GM12878 (cell line): ENCODE results near the gene RAB35. TPM values are rescaled to one million over a fixed set of nuclear protein-coding genes. Genes with fewer than 3 reads are reported as not detected.

Experiments used
- ATAC-seq: fragments of 200-7000 bp; cut with Tn5 transposase; 3 replicates; pipeline ENCODE4 v1.9.1; 2020; ENCODE audit warnings: mild to moderate bottlenecking, moderate library complexity
- BruUV-seq: library from RNA; stranded (reverse); fragments of 400-500 nt; replicated peaks from 2 replicates; lab custom pipeline; 2021; lab: Mats Ljungman, UMichigan
- CTCF ChIA-PET: fragments of 300-600 bp; sonication (Branson Sonifier 250); formaldehyde crosslinking; extraction: SDS; loops from one replicate; lab custom pipeline; 2021; ENCODE audit warnings: inconsistent platforms; lab: Yijun Ruan, JAX
- POLR2A ChIA-PET: fragments of 350-600 bp; formaldehyde crosslinking; extraction: SDS; loops from one replicate; lab custom pipeline; 2021; ENCODE audit warnings: inconsistent platforms; lab: Charles Lee
- RAD21 ChIA-PET: fragments of 300-600 bp; sonication (Branson Sonifier 250); formaldehyde crosslinking; loops from one replicate; lab custom pipeline; 2023; ENCODE audit warnings: antibody characterized with exemption; ENCODE audit not compliant: unreplicated experiment; lab: Charles Lee
- SMC1A ChIA-PET: fragments of 300-600 bp; sonication (Branson Sonifier 250); formaldehyde crosslinking; loops from one replicate; lab custom pipeline; 2023; ENCODE audit not compliant: unreplicated experiment, uncharacterized antibody; lab: Charles Lee
- DNase-seq: peaks from one replicate; pipeline ENCODE4 v3.0.0-alpha.2; 2011; ENCODE audit warnings: low read depth, low spot score
- FAIRE-seq: peaks from 3 replicates; lab custom pipeline; 2011; peaks lifted over from hg19 to GRCh38; lab: Jason Lieb, UNC
- H2AFZ ChIP-seq: 2 replicates; pipeline ENCODE4 v1.6.0; 2011; ENCODE audit warnings: low read depth, low read length, control low read depth; ENCODE audit not compliant: control insufficient read depth
- H3K27ac ChIP-seq: 2 replicates; pipeline ENCODE4 v1.5.1; 2011; ENCODE audit warnings: control low read depth; ENCODE audit not compliant: control insufficient read depth, insufficient read depth
- H3K27me3 ChIP-seq, 2 experiments: replicated peaks in 1 of 2; 2 replicates each; pipeline versions ENCODE4 v1.6.0 to v1.6.1; 2011; ENCODE audit warnings: low read length in 1 of 2; ENCODE audit not compliant: control insufficient read depth in 2 of 2, insufficient read depth in 2 of 2
- H3K36me3 ChIP-seq, 2 experiments: 2 replicates each; pipeline ENCODE4 v1.5.1; 2011; ENCODE audit warnings: low read length in 1 of 2; ENCODE audit not compliant: control insufficient read depth in 2 of 2, insufficient read depth in 2 of 2
- H3K4me1 ChIP-seq: 2 replicates; pipeline ENCODE4 v1.6.1; 2011; ENCODE audit warnings: mild to moderate bottlenecking, low read length, moderate library complexity, mixed read lengths; ENCODE audit not compliant: control insufficient read depth, insufficient read depth
- H3K4me2 ChIP-seq: 2 replicates; pipeline ENCODE4 v1.6.0; 2011; ENCODE audit warnings: control low read depth; ENCODE audit not compliant: control insufficient read depth, insufficient read depth
- H3K4me3 ChIP-seq: fragments of 200-600 bp; sonication (generic); 2 replicates; pipeline ENCODE4 v1.5.1; 2016
- H3K79me2 ChIP-seq: 2 replicates; pipeline ENCODE4 v1.6.0; 2011; ENCODE audit warnings: low read length; ENCODE audit not compliant: control insufficient read depth, insufficient read depth
- H3K9ac ChIP-seq: 2 replicates; pipeline ENCODE4 v1.8.0; 2011; ENCODE audit warnings: low read length, control low read depth, mixed read lengths; ENCODE audit not compliant: control insufficient read depth, insufficient read depth
- H3K9me3 ChIP-seq: replicated peaks from 3 replicates; pipeline ENCODE4 v1.5.1; 2011; ENCODE audit warnings: mild to moderate bottlenecking, low read length; ENCODE audit not compliant: control insufficient read depth, insufficient read depth
- H4K20me1 ChIP-seq: 2 replicates; pipeline ENCODE4 v1.6.0; 2011; ENCODE audit not compliant: control insufficient read depth, insufficient read depth
- CEBPB ChIP-seq, 2 experiments: fragments of 150-350 bp in 1 of 2; IDR thresholded peaks; 2 replicates each; pipeline ENCODE4 v1.6.1; 2012 to 2014; ENCODE audit warnings: low read depth in 2 of 2, low read length in 2 of 2, borderline replicate concordance in 1 of 2, inconsistent platforms in 1 of 2
- CREM ChIP-seq: IDR thresholded peaks from 2 replicates; pipeline ENCODE4 v1.6.1; 2014; ENCODE audit warnings: antibody characterized with exemption, low read depth
- DPF2 ChIP-seq: fragments of 450-650 bp; IDR thresholded peaks from 2 replicates; pipeline ENCODE4 v1.6.1; 2017; ENCODE audit warnings: mild to moderate bottlenecking
- IRF3 ChIP-seq: fragments of 450-650 bp; IDR thresholded peaks from 2 replicates; pipeline ENCODE4 v1.6.1; 2014; ENCODE audit warnings: mild to moderate bottlenecking
- NFXL1 ChIP-seq: fragments of 450-650 bp; IDR thresholded peaks from 2 replicates; pipeline ENCODE4 v1.6.1; 2017; ENCODE audit warnings: antibody characterized with exemption, mild to moderate bottlenecking, borderline replicate concordance
- RCOR1 ChIP-seq: conservative IDR thresholded peaks from 2 replicates; pipeline ENCODE4 v1.6.1; 2012; ENCODE audit warnings: low read depth, low read length, improper control_type of control experiment
- RELB ChIP-seq: fragments of 450-650 bp; IDR thresholded peaks from 2 replicates; pipeline ENCODE4 v1.6.1; 2017; ENCODE audit warnings: low read depth, mild to moderate bottlenecking, moderate library complexity
- SMAD5 ChIP-seq: IDR thresholded peaks from 2 replicates; pipeline ENCODE4 v1.6.1; 2016; ENCODE audit warnings: antibody characterized with exemption, low read depth
- SREBF2 ChIP-seq: IDR thresholded peaks from 2 replicates; pipeline ENCODE4 v1.6.1; 2012; ENCODE audit warnings: mild to moderate bottlenecking, low read length
- TCF3 ChIP-seq: IDR thresholded peaks from 2 replicates; pipeline ENCODE4 v1.6.1; 2012; ENCODE audit warnings: low read depth, mild to moderate bottlenecking, low read length, borderline replicate concordance; ENCODE audit not compliant: insufficient read depth
- WRNIP1 ChIP-seq: IDR thresholded peaks from 2 replicates; pipeline ENCODE4 v1.6.1; 2011; ENCODE audit warnings: low read depth, low read length, improper control_type of control experiment, borderline replicate concordance
- WGBS: methylation state at CpG from one replicate; pipeline ENCODE4 v1.1.6; 2016; ENCODE audit warnings: low lambda C conversion rate; ENCODE audit not compliant: insufficient replicate concordance, insufficient coverage; ENCODE audit errors: missing lambda C conversion rate; 5-methylcytosine and 5-hydroxymethylcytosine counted together
- in situ Hi-C: fragments of 300-500 bp; cut with MboI; formaldehyde crosslinking; loops from 9 replicates; pipeline ENCODE4 v1.14.3; 2018; ENCODE audit warnings: mixed read lengths
- intact Hi-C: fragments of 100-400 bp; cut with micrococcal nuclease; formaldehyde crosslinking; loops from one replicate; pipeline ENCODE4 v1.14.2; 2022; ENCODE audit not compliant: unreplicated experiment
- polyA plus RNA-seq, 11 experiments: library from polyadenylated mRNA; depleted of rRNA in 4 of 11; unstranded in 6 of 11; stranded (reverse) in 5 of 11; fragments of >200 nt; fragmentation: Nextera tagmentation in 4 of 11; fragmentation: Illumina TruSeq in 1 of 11; extraction: Ambion mirVana in 4 of 11; extraction: Trizol in 1 of 11; gene quantifications; 1 replicate in 1 of 11; 2 replicates in 10 of 11; pipeline versions ENCODE4 v1.2.1 to v1.2.3, GENCODE V29; 2011 to 2016; ENCODE audit warnings: inconsistent platforms in 2 of 11, missing spikeins in 2 of 11, low read depth in 1 of 11
- total RNA-seq, 4 experiments: library from RNA; depleted of rRNA in 3 of 4; stranded (reverse); fragments of >200 nt in 3 of 4; fragmentation: Illumina TruSeq in 1 of 4; extraction: Trizol in 1 of 4; gene quantifications; 2 replicates each; pipeline versions ENCODE4 v1.2.1 to v1.2.3, GENCODE V29; 2013 to 2021
- TF ChIP-seq, protein P1 (sequence below): fragments of 450-650 bp; IDR thresholded peaks from 2 replicates; pipeline ENCODE4 v1.6.1; 2018; ENCODE audit warnings: borderline replicate concordance, mild to moderate bottlenecking; ENCODE audit not compliant: partially characterized antibody
- TF ChIP-seq, protein P2 (sequence below): fragments of 450-650 bp; formaldehyde crosslinking; IDR thresholded peaks from 2 replicates; pipeline ENCODE4 v1.5.0; 2022; ENCODE audit warnings: mild to moderate bottlenecking, missing genetic modification characterization
- TF ChIP-seq, protein P3 (sequence below): fragments of 450-650 bp; IDR thresholded peaks from 2 replicates; pipeline ENCODE4 v1.6.1; 2017; ENCODE audit warnings: mild to moderate bottlenecking

The RAB35 gene
- total and polyA plus RNA-seq, 10 of the 15 experiments (the other 5 are each of a cell fraction or from before 2014, with no cell fraction given), result 0.76 to 99.2 (median 43.8) TPM

GRCh38 chr12:120071493-120072020 lies 45.0 kb downstream of the RAB35 start:
- no peak overlapping the region for H3K27ac ChIP-seq
- no peak overlapping the region for H3K4me2 ChIP-seq
- H3K4me1 ChIP-seq, result no peaks in the 10 kb centered on the region
- H3K36me3 ChIP-seq, result peaks cover 0 to 2% of the 10 kb centered on the region in 2 experiments; a peak in 2 of 4 replicates
- no peaks in the 10 kb centered on the region for H4K20me1 ChIP-seq
- no peak for DNase-seq
- no peaks in the 10 kb centered on the region for H3K79me2 ChIP-seq
- no peak overlapping the region for H3K4me3 ChIP-seq
- BruUV-seq, result no TSS peak
- H3K9me3 ChIP-seq, result no peaks in the 10 kb centered on the region
- WGBS, result 87% methylated on average over 6 of the region's 6 CpGs
- ChIA-PET SMC1A (no interaction called here), POLR2A (no interaction called here), CTCF (interaction anchor here (1.1 kb wide), 1 partner anchor 36 kb away, joined by 5 read pairs; no protein-coding TSS in a partner anchor), RAD21 (no interaction called here)
- intact Hi-C loops, result no loop called here
- H3K27me3 ChIP-seq, result no peaks in the 10 kb centered on the region
- no peak overlapping the region for H3K9ac ChIP-seq
- FAIRE-seq, result no peak
- ATAC-seq, result no peak
- no peak overlapping the region for H2AFZ ChIP-seq
- in situ Hi-C loops, result no loop called here
- TF ChIP-seq, protein P1, sequence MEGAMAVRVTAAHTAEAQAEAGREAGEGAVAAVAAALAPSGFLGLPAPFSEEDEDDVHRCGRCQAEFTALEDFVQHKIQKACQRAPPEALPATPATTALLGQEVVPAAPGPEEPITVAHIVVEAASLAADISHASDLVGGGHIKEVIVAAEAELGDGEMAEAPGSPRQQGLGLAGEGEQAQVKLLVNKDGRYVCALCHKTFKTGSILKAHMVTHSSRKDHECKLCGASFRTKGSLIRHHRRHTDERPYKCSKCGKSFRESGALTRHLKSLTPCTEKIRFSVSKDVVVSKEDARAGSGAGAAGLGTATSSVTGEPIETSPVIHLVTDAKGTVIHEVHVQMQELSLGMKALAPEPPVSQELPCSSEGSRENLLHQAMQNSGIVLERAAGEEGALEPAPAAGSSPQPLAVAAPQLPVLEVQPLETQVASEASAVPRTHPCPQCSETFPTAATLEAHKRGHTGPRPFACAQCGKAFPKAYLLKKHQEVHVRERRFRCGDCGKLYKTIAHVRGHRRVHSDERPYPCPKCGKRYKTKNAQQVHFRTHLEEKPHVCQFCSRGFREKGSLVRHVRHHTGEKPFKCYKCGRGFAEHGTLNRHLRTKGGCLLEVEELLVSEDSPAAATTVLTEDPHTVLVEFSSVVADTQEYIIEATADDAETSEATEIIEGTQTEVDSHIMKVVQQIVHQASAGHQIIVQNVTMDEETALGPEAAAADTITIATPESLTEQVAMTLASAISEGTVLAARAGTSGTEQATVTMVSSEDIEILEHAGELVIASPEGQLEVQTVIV, result no peak
- no peak for TF ChIP-seq RELB
- TF ChIP-seq RCOR1, result no peak
- no peak for TF ChIP-seq CREM
- TF ChIP-seq TCF3, result no peak
- TF ChIP-seq, protein P2, sequence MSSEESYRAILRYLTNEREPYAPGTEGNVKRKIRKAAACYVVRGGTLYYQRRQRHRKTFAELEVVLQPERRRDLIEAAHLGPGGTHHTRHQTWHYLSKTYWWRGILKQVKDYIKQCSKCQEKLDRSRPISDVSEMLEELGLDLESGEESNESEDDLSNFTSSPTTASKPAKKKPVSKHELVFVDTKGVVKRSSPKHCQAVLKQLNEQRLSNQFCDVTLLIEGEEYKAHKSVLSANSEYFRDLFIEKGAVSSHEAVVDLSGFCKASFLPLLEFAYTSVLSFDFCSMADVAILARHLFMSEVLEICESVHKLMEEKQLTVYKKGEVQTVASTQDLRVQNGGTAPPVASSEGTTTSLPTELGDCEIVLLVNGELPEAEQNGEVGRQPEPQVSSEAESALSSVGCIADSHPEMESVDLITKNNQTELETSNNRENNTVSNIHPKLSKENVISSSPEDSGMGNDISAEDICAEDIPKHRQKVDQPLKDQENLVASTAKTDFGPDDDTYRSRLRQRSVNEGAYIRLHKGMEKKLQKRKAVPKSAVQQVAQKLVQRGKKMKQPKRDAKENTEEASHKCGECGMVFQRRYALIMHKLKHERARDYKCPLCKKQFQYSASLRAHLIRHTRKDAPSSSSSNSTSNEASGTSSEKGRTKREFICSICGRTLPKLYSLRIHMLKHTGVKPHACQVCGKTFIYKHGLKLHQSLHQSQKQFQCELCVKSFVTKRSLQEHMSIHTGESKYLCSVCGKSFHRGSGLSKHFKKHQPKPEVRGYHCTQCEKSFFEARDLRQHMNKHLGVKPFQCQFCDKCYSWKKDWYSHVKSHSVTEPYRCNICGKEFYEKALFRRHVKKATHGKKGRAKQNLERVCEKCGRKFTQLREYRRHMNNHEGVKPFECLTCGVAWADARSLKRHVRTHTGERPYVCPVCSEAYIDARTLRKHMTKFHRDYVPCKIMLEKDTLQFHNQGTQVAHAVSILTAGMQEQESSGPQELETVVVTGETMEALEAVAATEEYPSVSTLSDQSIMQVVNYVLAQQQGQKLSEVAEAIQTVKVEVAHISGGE, result no peak
- no peak for TF ChIP-seq WRNIP1
- no peak for TF ChIP-seq IRF3
- TF ChIP-seq SMAD5, result no peak
- TF ChIP-seq, protein P3, sequence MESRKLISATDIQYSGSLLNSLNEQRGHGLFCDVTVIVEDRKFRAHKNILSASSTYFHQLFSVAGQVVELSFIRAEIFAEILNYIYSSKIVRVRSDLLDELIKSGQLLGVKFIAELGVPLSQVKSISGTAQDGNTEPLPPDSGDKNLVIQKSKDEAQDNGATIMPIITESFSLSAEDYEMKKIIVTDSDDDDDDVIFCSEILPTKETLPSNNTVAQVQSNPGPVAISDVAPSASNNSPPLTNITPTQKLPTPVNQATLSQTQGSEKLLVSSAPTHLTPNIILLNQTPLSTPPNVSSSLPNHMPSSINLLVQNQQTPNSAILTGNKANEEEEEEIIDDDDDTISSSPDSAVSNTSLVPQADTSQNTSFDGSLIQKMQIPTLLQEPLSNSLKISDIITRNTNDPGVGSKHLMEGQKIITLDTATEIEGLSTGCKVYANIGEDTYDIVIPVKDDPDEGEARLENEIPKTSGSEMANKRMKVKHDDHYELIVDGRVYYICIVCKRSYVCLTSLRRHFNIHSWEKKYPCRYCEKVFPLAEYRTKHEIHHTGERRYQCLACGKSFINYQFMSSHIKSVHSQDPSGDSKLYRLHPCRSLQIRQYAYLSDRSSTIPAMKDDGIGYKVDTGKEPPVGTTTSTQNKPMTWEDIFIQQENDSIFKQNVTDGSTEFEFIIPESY, result no peak
- no peak for TF ChIP-seq NFXL1
- no peak for TF ChIP-seq DPF2
- no peak for TF ChIP-seq CEBPB (IDR thresholded peaks at IDR 0.05; ENCODE audit: borderline replicate concordance in 1 of 2, low read depth in 2 of 2, low read length in 2 of 2)
- no peak for TF ChIP-seq SREBF2
